Nephron progenitor cell (in vitro differentiated cells): ENCODE results near the gene ANKS1B.

ENCODE experiments used
- DNase-seq: peaks from one replicate; pipeline ENCODE4 v3.0.0; 2021
- H3K27ac Mint-ChIP-seq: 2 replicates; pipeline ENCODE4 v1.8.0; 2021; ENCODE audit warnings: mild to moderate bottlenecking, moderate library complexity, mixed read lengths
- H3K27me3 Mint-ChIP-seq: 2 replicates; pipeline ENCODE4 v1.8.0; 2021; ENCODE audit warnings: mild to moderate bottlenecking, low read depth, mixed read lengths; ENCODE audit not compliant: poor library complexity
- H3K36me3 Mint-ChIP-seq: 2 replicates; pipeline ENCODE4 v1.8.0; 2021; ENCODE audit warnings: low read depth, mixed read lengths
- H3K4me1 Mint-ChIP-seq: 2 replicates; pipeline ENCODE4 v1.8.0; 2021; ENCODE audit warnings: mixed read lengths
- H3K4me3 Mint-ChIP-seq: 2 replicates; pipeline ENCODE4 v1.8.0; 2021; ENCODE audit warnings: mild to moderate bottlenecking, moderate library complexity, mixed read lengths
- H3K9me3 Mint-ChIP-seq: 2 replicates; pipeline ENCODE4 v1.8.0; 2021; ENCODE audit warnings: mild to moderate bottlenecking, moderate library complexity, mixed read lengths
- CTCF ChIP-seq: fragments of 200-600 bp; sonication (generic); IDR thresholded peaks from 2 replicates; pipeline ENCODE4 v1.5.0; 2021; ENCODE audit warnings: antibody characterized with exemption

The ANKS1B gene

DNA sequence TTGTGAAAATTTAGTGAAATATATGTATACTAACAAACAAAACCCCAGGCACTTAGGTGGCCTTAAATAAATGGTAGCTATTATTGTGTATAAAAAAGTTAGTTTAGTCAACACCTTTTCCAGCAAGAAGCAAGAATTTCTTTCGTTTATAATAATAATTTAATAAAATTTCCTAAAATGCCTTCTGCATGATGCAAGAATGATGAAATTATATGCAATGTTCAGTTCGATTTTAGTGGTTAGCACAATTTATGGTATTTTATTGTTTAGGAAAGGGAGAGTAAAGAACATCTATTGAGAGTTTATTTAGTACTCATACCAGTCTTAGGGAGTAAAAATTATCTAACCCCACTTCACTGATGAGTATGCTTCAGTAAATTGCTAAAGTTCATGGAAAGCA is 1048.9 kb downstream of the ANKS1B start:
- TF ChIP-seq CTCF, result no peak
- no peak overlapping the region for H3K4me3 Mint-ChIP-seq
- H3K4me1 Mint-ChIP-seq, result peaks cover 6% of the 10 kb centered on the region
- H3K27ac Mint-ChIP-seq, result no peak overlapping the region
- no peaks in the 10 kb centered on the region for H3K36me3 Mint-ChIP-seq
- DNase-seq, result no peak
- peaks cover 8% of the 10 kb centered on the region for H3K9me3 Mint-ChIP-seq
- H3K27me3 Mint-ChIP-seq, result peaks cover 4% of the 10 kb centered on the region

DNA sequence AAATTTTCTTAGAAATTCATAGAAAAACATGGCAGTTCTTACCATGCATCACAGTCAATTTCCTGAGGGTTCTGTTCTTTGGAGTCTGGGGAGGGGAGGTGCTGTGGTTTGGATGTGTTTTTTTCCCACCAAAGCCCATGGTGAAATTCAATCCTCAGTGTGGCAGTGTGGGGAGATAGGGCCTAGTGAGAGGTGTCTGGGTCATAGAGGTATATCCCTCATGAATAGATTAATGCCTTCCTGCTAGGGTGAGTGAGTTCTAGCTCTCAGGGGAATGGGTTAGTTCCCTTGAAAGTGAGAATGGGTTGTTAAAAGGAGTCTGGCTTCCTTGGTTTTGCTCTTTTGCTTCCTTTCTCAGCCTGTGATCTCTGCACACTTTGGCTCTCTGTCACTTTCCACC is 1061.9 kb downstream of the ANKS1B start:
- H3K4me3 Mint-ChIP-seq, result no peak overlapping the region
- no peak for DNase-seq
- no peak for TF ChIP-seq CTCF
- peak overlapping the region; percentile 88 for H3K27ac Mint-ChIP-seq
- peaks cover 7% of the 10 kb centered on the region for H3K27me3 Mint-ChIP-seq
- H3K9me3 Mint-ChIP-seq, result peaks cover 18% of the 10 kb centered on the region
- no peaks in the 10 kb centered on the region for H3K36me3 Mint-ChIP-seq
- H3K4me1 Mint-ChIP-seq, result peaks cover 15% of the 10 kb centered on the region

DNA sequence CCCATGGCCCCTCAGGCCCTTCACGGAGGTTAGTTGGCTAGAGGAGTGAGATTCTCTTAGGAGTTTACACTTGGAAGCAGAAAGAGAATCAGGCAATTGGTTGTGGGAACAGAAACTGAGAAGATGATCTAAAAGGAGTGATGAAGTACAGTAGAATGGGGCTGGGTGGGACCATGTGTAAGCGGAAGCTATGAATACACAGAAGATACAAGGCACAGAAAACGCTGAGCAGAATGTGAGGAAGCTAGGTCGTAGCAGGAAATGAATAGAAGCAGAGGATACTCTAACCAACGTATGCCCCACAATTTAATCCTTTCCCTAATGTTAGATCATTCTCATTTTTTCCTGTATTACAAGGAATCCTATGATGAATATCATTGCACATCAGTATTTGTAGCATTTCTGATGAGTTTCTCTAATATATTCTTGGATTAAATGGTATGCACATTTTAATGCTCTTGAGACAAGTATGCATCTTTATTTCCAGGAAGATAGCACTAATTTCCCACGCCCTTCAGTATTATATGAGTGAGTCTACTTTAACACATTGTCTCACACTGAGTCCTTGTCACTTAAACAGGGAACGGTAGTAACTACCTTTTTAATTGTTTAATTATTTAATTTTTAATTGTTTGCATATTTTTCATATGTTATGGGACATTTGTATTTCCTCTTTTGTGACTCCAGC is 1066.4 kb downstream of the ANKS1B start:
- no peak for TF ChIP-seq CTCF
- Mint-ChIP-seq H3K4me3 (no peak overlapping the region), H3K27me3 (peaks cover 11% of the 10 kb centered on the region), H3K27ac (no peak overlapping the region), H3K36me3 (no peaks in the 10 kb centered on the region), H3K9me3 (no peaks in the 10 kb centered on the region), H3K4me1 (peaks cover 6% of the 10 kb centered on the region)
- no peak for DNase-seq

- Mint-ChIP-seq H3K4me1 (no peaks in the 10 kb centered on the region), H3K4me3 (no peak overlapping the region), H3K27me3 (peaks cover 11% of the 10 kb centered on the region), H3K36me3 (no peaks in the 10 kb centered on the region), H3K27ac (no peak overlapping the region), H3K9me3 (no peaks in the 10 kb centered on the region)
- DNase-seq, result no peak
- no peak for TF ChIP-seq CTCF
Measured at GRCh38 chr12:98916106-98916505, 1068.6 kb downstream of the ANKS1B start.

GRCh38 chr12:98912401-98912974 is 1072.2 kb downstream of the ANKS1B start:
- no peak for DNase-seq
- H3K36me3 Mint-ChIP-seq, result no peaks in the 10 kb centered on the region
- no peak overlapping the region for H3K4me3 Mint-ChIP-seq
- TF ChIP-seq CTCF, result no peak
- H3K27me3 Mint-ChIP-seq, result peaks cover 26% of the 10 kb centered on the region
- no peaks in the 10 kb centered on the region for H3K4me1 Mint-ChIP-seq
- H3K27ac Mint-ChIP-seq, result no peak overlapping the region
- H3K9me3 Mint-ChIP-seq, result no peaks in the 10 kb centered on the region

DNA sequence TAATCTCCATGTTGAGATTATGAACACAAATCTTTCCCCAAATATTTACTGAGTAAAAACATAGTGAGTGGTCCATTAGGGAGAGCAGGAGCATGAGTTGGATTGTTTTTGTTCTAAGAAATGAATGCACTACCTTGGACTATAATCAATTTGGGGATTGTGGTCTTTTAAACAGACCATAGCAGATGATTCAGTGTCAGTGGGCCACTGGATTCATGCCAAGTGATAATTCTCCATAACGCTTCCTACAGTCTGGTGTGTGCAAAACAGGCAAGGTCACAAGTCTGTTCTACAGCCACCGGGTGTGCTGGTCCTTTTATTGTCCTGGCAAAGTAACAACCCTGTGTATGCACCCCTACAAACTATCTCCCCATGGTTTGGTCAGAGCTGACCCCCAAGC is 1073.3 kb downstream of the ANKS1B start:
- Mint-ChIP-seq H3K27ac (no peak overlapping the region), H3K4me3 (no peak overlapping the region), H3K4me1 (no peaks in the 10 kb centered on the region), H3K27me3 (peaks cover 22% of the 10 kb centered on the region), H3K9me3 (no peaks in the 10 kb centered on the region), H3K36me3 (no peaks in the 10 kb centered on the region)
- DNase-seq, result no peak
- no peak for TF ChIP-seq CTCF
